Nephron (organoid): ENCODE data around the gene ASB3.
"Not testable (repeated sequence)": the region's sequence is repeated elsewhere in the genome, so short reads cannot be mapped to it uniquely, and the experiment has no call there.

Experiments used
- H3K27ac Mint-ChIP-seq, 3 experiments: 2 replicates each; pipeline ENCODE4 v1.8.0; 2020; ENCODE audit warnings: mixed read lengths in 3 of 3, mild to moderate bottlenecking in 2 of 3, moderate library complexity in 1 of 3
- H3K27me3 Mint-ChIP-seq: 2 replicates; pipeline ENCODE4 v1.8.0; 2021; ENCODE audit warnings: low read depth, mild to moderate bottlenecking, moderate library complexity, mixed read lengths
- H3K36me3 Mint-ChIP-seq: 2 replicates; pipeline ENCODE4 v1.8.0; 2020; ENCODE audit warnings: low read depth, mixed read lengths
- H3K4me1 Mint-ChIP-seq: 2 replicates; pipeline ENCODE4 v1.8.0; 2020; ENCODE audit warnings: mixed read lengths
- H3K4me3 Mint-ChIP-seq, 3 experiments: 2 replicates each; pipeline ENCODE4 v1.8.0; 2020; ENCODE audit warnings: mild to moderate bottlenecking in 3 of 3, mixed read lengths in 3 of 3, moderate library complexity in 2 of 3
- H3K9me3 Mint-ChIP-seq: 2 replicates; pipeline ENCODE4 v1.8.0; 2020; ENCODE audit warnings: mixed read lengths
- TF ChIP-seq, protein P1 (sequence below), 3 experiments: fragments of 200-600 bp; sonication (generic); IDR thresholded peaks; one replicate each; pipeline ENCODE4 v1.5.0; 2021; ENCODE audit warnings: antibody characterized with exemption in 3 of 3; ENCODE audit not compliant: unreplicated experiment in 3 of 3

The ASB3 gene

GRCh38 chr2:53826587-53827397, 40.0 kb upstream of the ASB3 start:
- peaks cover 4% of the 10 kb centered on the region for H3K4me1 Mint-ChIP-seq
- H3K4me3 Mint-ChIP-seq: no peak overlapping the region
- TF ChIP-seq, protein P1, sequence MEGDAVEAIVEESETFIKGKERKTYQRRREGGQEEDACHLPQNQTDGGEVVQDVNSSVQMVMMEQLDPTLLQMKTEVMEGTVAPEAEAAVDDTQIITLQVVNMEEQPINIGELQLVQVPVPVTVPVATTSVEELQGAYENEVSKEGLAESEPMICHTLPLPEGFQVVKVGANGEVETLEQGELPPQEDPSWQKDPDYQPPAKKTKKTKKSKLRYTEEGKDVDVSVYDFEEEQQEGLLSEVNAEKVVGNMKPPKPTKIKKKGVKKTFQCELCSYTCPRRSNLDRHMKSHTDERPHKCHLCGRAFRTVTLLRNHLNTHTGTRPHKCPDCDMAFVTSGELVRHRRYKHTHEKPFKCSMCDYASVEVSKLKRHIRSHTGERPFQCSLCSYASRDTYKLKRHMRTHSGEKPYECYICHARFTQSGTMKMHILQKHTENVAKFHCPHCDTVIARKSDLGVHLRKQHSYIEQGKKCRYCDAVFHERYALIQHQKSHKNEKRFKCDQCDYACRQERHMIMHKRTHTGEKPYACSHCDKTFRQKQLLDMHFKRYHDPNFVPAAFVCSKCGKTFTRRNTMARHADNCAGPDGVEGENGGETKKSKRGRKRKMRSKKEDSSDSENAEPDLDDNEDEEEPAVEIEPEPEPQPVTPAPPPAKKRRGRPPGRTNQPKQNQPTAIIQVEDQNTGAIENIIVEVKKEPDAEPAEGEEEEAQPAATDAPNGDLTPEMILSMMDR (IDR thresholded peaks at IDR 0.05; ENCODE audit: unreplicated experiment in 3 of 3): no peak

DNA sequence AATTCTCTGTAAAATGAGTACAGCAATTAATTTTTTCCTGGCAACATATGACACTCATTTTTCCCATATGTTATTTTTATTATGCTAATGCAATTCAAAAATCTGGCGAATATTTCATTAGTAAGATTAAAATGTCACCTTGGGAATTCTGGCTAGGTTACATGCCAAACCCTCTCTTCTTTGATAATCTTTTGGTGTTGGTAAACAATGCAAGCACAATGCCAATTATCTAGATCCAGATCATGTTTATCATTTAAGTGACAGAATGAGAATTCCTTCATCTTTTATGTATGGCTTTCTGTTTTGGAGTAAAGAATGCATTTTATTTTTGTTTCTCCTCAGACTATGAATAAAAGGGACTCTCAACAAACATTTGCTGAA, 39.3 kb upstream of the ASB3 start:
- peaks cover 4% of the 10 kb centered on the region for H3K4me1 Mint-ChIP-seq
- no peak overlapping the region for H3K27ac Mint-ChIP-seq
- no peak overlapping the region for H3K4me3 Mint-ChIP-seq
- H3K27me3 Mint-ChIP-seq: no peaks in the 10 kb centered on the region
- peaks cover 14% of the 10 kb centered on the region for H3K36me3 Mint-ChIP-seq
- TF ChIP-seq, protein P1 (IDR thresholded peaks at IDR 0.05; ENCODE audit: unreplicated experiment in 3 of 3): no peak
- H3K9me3 Mint-ChIP-seq: no peaks in the 10 kb centered on the region

More at GRCh38 chr2:53826587-53827397, 40.0 kb upstream of the ASB3 start:
- Mint-ChIP-seq H3K36me3 (peaks cover 19% of the 10 kb centered on the region), H3K27ac (peak overlapping the region in 1 of 3 experiments; percentile 13), H3K27me3 (no peaks in the 10 kb centered on the region), H3K9me3 (no peaks in the 10 kb centered on the region)

DNA sequence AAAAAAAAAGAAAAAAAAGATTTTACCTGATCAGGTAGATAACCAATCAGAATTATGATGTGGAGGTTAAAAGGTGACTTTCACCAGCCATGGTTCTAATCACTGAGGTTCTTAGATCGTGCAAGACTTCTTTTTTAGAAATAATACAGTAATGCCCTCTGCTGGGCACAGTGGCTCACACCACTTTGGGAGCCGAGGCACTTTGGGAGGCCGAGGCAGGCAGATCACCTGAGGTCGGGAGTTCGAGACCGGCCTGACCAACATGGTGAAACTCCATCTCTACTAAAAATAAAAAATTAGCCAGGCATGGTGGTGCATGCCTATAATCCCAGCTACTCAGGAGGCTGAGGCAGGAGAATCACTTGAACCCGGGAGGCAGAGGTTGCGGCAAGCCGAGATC, 36.9 kb upstream of the ASB3 start:
- not testable (repeated sequence) for H3K27ac Mint-ChIP-seq, H3K27me3 Mint-ChIP-seq, H3K4me3 Mint-ChIP-seq, H3K9me3 Mint-ChIP-seq, H3K4me1 Mint-ChIP-seq
- peaks cover 13% of the 10 kb centered on the region for H3K36me3 Mint-ChIP-seq

DNA sequence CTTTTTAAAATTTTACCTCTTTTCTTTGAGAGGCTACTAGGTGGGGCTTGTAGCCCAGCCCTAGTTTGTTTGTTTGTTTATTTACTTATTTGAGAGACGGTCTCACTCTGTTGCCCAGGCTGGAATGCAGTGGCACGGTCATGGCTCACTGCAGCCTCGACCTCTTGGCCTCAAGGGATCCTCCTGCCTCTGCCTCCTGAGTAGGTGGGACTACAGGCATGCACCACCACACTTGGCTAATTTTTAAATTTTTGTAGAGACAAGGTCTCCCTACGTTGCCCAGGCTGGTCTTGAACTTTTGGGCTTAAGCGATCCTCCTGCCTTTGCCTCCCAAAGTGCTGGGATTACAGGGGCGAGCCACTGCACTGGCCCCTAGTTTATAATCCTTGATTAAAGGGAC, 35.1 kb upstream of the ASB3 start:
- TF ChIP-seq, protein P1 (IDR thresholded peaks at IDR 0.05; ENCODE audit: unreplicated experiment in 3 of 3): no peak
- Mint-ChIP-seq H3K27me3 (no peaks in the 10 kb centered on the region), H3K4me3 (no peak overlapping the region), H3K27ac (no peak overlapping the region), H3K36me3 (peaks cover 19% of the 10 kb centered on the region), H3K9me3 (no peaks in the 10 kb centered on the region), H3K4me1 (peaks cover under 1% of the 10 kb centered on the region)

DNA sequence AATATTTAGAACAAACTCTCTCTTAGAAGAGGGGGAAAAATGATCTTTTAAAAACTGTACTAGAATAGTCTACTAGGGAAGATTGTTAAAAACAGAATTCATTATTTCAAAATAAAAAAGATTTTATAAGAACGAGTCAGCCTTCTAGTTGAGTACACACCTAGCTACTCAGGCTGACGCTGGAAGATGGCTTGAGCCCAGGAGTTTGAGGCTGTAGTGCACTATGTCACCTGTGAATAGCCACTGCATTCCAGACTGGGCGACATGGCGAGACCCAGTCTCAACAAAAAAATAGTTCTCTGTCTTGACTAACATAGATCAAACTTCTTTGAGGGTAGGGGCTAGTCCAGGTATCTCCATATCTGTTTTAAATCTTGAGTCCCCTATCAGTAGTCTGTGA, 34.0 kb upstream of the ASB3 start:
- Mint-ChIP-seq H3K27ac (peak overlapping the region in 1 of 3 experiments; percentile 32), H3K27me3 (no peaks in the 10 kb centered on the region), H3K4me3 (no peak overlapping the region), H3K9me3 (no peaks in the 10 kb centered on the region), H3K4me1 (no peaks in the 10 kb centered on the region), H3K36me3 (peaks cover 26% of the 10 kb centered on the region)
- TF ChIP-seq, protein P1 (IDR thresholded peaks at IDR 0.05; ENCODE audit: unreplicated experiment in 3 of 3): no peak

- no peaks in the 10 kb centered on the region for H3K9me3 Mint-ChIP-seq
- no peaks in the 10 kb centered on the region for H3K4me1 Mint-ChIP-seq
- TF ChIP-seq, protein P1 (IDR thresholded peaks at IDR 0.05; ENCODE audit: unreplicated experiment in 3 of 3): no peak
- H3K27me3 Mint-ChIP-seq: no peaks in the 10 kb centered on the region
- H3K27ac Mint-ChIP-seq: no peak overlapping the region
- H3K36me3 Mint-ChIP-seq: peaks cover 32% of the 10 kb centered on the region
- no peak overlapping the region for H3K4me3 Mint-ChIP-seq
Measured at GRCh38 chr2:53820048-53820447, 33.3 kb upstream of the ASB3 start.
